ENCODE measurements around the gene STK24.
"Not testable (repeated sequence)": the region's sequence is repeated elsewhere in the genome, so short reads cannot be mapped to it uniquely, and the experiment has no call there.

Gene STK24

GRCh38 chr13:98428256-98428966, 148.5 kb downstream of the STK24 start:
- no peak for DNase-seq

DNA sequence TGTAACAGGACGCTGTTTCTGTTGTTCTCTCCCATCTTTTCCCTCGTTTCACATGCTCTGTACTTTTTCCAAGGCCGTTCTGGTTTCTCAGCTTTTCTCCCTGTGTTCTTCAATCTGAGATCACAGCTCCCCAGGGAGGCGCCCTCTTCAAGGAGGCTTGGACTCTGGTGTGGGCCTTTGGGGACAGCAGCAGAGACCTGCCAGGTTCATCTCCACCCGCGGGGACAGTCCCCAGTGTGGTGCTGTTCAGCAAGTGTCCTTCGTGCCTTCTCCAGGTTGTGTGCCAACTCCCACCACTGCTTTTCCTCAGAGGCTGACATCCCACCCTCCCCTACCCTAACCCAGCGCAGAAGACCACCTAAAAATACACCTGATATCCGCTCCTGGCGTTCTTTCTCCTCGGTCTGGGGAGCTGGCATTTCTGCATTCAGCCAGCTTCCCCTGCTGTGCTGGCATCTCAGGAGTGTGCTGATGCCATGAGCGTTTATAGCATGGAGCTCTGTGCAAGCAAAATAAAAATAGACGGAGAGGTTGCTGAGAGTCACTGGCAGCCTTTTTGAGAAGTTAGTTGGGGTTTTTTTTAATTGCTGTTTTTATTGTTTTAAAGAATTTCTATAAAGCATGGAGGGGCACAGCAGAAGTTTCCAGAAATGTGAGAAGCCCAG, 149.4 kb downstream of the STK24 start:
- DNase-seq: no peak

- no peak for DNase-seq
These were observed 153.5 kb downstream of the STK24 start for GRCh38 chr13:98423417-98423816.

GRCh38 chr13:98422046-98422445, 154.9 kb downstream of the STK24 start:
- no peak for DNase-seq

DNA sequence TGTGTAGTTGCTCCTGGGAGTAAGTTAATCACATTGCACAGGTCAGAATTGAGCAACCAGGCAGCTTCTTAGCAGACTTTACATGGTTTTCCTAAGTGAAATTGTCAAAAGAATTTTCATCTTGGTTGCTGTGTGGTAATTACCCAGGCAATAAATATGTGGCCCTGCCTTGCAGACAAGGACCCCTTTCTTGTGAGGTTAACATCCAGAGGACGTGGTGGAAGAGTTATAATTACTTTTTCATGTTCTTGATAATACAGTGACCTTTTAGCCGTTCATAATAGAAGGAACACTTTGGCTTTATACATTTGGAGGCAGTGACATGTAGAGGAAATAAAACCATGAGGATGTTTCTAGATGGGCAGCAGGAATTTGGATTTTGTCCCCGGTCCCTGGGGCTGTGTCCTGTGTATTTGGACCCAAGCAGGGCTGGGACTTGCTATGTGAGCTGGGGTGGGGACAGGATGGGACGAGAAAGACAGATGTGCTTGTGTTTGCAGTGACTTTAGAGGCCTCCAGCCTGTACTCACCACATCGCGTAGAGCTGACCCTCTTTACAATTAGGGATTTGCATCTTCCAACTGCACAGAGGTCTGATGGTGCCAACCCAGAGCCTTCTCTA, 156.2 kb downstream of the STK24 start:
- DNase-seq: no peak

DNA sequence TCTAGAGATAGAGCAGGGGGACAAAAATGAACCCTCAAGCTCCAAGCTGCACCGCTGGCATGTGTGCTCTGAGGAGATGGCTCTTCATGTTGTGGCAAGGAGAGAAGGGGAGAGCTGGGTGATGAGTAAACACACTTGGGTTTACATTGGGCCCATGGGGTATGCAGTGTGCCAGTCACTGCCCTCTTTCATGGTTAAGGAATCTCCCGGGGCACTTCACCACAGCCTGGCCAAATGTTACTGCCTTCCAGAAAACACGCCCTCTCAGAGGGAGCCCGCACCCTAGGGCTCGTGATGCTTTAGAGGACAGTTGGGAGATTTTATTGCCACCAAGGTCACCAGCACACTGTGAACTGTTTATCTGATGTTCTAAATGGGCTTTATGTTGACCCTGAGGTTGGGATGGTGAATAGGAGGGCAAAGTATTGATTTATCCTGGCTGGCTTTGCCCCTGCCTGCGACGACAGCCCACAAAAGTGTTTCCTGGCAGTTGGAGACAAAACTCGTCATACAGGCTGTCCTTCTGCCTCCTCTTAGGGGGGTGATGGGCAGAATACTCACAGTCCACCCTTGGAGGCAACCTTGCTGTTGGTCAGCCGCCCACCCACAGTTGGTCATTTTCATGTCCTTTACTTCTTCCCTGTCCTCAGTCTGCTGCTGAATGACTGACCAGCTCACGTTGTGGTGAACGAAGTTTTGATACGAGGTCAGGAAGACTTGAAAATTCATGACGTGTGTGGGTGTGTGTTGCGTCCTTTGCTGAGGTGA, 156.9 kb downstream of the STK24 start:
- no peak for DNase-seq

GRCh38 chr13:98416408-98416807, 160.5 kb downstream of the STK24 start:
- no peak for DNase-seq

DNA sequence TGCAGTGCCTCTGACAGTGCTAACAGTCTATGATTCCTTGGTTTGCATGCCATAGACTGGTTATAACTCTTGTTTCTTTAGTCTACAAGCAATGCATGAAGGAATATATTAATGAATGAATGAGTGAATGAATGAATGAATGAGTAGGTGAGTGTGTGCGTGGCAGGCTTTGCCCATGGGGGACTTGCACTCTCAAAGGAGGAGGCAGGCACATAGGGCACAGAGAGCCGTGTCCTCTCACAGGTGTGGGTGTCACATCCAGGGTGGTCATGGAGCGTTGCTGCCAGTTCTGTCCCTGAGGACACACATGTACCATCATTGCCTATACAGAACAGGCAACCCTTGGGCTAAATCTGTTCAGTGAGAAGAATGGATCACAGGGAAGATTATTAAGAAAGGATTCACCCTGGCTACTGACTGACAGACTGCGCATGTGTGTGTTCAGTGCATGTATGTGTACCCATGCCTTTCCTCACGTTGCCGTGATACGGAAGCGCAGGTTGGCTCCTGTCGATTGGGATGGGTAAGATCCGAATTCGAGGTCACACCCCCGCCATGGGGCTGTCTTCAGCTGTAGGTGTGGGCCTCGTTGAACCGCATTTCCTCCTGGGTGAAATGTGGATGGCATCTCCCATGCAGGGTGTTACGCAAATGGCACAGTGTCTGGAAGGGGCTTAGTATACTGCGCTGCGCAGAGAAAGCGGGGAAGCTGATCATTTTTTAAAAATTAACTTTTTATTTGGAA, 161.4 kb downstream of the STK24 start:
- no peak for DNase-seq

DNA sequence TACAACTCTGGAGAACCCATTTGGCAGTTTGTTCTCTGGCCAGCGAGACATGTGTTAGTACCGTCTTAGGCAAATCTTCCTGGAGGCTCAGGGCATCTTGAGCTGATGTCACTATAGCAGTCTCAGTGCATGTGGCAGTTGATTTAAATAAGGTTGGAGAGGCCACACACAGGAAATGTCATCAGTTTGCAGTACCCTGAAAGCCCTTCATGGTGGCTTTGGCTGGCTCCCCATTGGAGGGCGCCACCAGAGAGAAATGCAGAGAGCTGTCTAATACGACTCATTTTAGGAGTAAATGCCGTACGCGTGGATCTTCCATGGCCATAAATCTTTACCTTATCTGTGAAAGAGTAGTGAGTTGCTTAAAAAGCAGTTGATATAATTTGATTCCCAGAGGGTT, 163.1 kb downstream of the STK24 start:
- DNase-seq: no peak

GRCh38 chr13:98413278-98413677, 163.6 kb downstream of the STK24 start:
- DNase-seq: not testable (repeated sequence)

DNA sequence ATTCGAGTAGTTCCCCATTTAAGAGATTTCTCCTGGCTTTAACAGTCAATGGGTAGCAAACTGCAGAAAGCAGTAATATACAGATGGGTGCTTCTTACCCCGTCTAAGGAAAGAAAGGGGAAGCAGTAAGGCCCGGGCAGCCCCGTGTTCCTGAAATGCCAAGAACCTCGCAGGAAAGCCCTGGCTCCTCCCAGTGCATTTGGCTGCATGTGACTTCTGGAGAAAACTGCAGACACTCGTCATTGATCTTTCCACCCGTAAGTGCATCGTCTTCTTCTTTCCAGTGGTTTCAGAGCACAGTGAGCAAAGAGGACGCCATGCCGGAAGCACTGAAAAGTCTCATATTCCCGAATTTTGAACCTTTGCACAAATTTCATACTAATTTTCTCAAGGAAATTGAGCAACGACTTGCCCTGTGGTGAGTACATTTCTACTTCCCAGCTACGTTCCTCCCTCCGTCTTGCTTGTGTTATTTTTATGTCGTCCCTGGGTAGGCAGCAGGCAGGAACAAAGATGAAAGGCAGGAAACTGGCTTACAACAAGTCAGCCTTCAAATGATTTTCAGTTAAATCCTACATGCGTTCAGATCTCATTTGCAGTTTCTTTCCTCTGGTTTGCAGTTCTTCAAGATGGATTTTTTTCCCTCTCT, 165.2 kb downstream of the STK24 start:
- no peak for DNase-seq

DNA sequence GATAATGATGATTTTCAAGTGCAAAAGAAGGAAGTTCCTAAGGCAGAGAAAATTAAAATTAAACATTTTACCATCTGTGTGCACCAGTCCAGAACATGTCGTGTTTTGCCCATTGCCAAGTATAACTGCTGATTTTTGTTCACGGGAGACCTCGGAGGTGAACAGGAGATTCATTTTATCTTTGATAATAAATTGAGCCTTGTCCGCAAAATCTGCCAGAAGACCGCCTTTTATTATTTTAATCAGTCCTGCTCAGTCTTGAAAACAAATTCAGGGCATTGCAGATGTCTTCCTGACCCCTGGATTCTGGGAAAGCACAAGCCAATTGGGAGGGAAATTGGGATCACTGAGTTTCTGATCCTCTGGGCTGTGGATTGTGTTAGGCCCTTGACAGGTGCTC, 165.9 kb downstream of the STK24 start:
- DNase-seq: no peak

DNA sequence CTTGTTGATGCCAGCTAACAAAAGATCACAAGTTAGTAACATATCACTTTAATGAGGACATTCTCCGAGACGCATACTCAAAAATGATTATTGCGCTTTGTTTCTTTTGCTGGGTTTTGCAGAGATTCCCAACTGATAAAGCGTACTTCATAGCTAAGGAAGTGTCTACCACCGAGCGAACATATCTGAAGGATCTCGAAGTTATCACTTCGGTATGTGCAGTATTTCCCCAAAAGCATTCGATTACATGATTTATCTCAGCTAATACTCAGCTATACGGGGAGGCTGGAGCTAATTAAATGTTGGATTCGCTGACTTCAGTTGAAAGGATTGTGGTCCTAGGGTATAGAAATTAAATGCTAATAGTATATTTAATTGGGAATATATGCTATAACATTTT, 166.3 kb downstream of the STK24 start:
- DNase-seq: no peak

DNA sequence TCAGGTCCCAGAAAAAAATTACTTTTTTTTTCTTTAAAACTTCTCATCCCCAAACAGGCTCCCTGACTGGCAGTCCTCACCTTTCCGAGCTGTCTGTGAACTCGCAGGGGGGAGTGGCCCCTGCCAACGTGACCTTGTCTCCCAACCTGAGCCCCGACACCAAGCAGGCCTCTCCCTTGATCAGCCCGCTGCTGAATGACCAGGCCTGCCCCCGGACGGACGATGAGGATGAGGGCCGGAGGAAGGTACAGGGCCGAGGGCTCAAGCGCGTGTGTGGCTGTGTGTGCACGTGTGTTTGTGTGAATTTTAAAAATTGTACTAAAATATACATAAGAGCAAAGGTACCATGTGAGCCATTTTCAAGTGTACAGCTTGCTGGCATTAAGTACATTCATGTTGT, 167.6 kb downstream of the STK24 start:
- DNase-seq: no peak

GRCh38 chr13:98407575-98407974, 169.3 kb downstream of the STK24 start:
- no peak for DNase-seq

GRCh38 chr13:98406971-98407370, 169.9 kb downstream of the STK24 start:
- DNase-seq: no peak

- DNase-seq: no peak
These were observed 170.5 kb downstream of the STK24 start for GRCh38 chr13:98406427-98406826.

- no peak for DNase-seq
These were observed 171.1 kb downstream of the STK24 start for GRCh38 chr13:98405690-98406344.

DNA sequence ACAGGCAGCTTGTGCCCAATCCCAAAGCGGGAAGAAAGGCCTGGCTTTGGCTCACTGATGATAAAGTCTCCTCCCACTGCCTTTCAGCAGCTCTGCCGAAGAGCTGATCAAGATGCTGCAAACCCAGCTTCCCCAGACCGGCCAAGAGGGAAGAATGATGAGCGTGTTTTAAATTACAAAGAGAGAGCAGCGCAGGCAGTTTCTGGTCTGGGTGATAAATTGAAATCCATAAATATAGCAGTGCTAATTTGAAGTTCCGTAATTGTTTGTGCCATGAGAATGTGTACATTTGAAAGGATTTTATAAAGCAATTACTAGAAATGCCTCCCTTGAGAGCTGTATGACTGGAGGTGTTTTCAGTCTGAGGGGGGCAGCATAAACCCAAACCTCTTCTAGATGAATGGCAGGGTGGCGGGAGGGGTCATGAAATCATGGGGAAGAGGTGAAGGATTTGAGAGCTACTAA, 171.8 kb downstream of the STK24 start:
- DNase-seq: peak; percentile 65

GRCh38 chr13:98403076-98403475, 173.8 kb downstream of the STK24 start:
- no peak for DNase-seq

- DNase-seq: no peak
These were observed 175.0 kb downstream of the STK24 start for GRCh38 chr13:98401934-98402333.

- DNase-seq: no peak
These were observed 177.2 kb downstream of the STK24 start for GRCh38 chr13:98399756-98400155.

Data from islet precursor cell (in vitro differentiated cells).